ENCODE results near the gene MYBPC1.
"Not testable (repeated sequence)": the region's sequence is repeated elsewhere in the genome, so short reads cannot be mapped to it uniquely, and the experiment has no call there.

MYBPC1 gene

GRCh38 chr12:101714877-101715444 lies 120.2 kb downstream of the MYBPC1 start:
- TF ChIP-seq Cebpa-rat (IDR thresholded peaks at IDR 0.05) = no peak
- Histone ChIP-seq H3K36me3 (peaks cover 19% of the 10 kb centered on the region), H3K27ac (no peak overlapping the region)

DNA sequence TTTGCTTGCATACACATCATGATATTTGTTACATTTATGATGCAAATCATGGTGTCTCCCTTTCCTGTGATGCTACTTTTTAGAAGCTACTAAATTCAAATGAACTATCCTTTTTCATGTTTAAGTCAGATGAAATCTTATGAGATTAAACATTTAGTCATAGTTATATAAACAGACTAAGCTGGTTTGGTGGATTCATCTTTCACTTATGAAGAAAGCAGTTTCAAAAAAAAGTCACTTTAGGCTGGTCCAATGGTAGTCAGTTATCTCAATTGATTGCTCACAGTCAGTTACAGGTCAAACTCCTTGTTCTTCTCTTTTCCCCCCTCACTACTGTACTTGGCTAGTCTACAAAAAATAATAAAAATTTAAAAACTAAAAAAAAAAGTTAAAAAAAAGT lies 124.8 kb downstream of the MYBPC1 start:
- TF ChIP-seq Cebpa-rat (IDR thresholded peaks at IDR 0.05) = no peak
- H3K27ac ChIP-seq = no peak overlapping the region
- peaks cover 5% of the 10 kb centered on the region; the same call in 1 of the 2 replicates for H4K20me1 ChIP-seq
- peaks cover 7% of the 10 kb centered on the region; the same call in 1 of the 2 replicates for H3K4me1 ChIP-seq
- no peaks in the 10 kb centered on the region for H3K27me3 ChIP-seq
- no peak overlapping the region for H3K9ac ChIP-seq
- H3K9me3 ChIP-seq = no peaks in the 10 kb centered on the region
- H3K4me3 ChIP-seq = no peak overlapping the region
- no peak overlapping the region for H3K4me2 ChIP-seq
- peaks cover 35% of the 10 kb centered on the region for H3K36me3 ChIP-seq

More at GRCh38 chr12:101714877-101715444, 120.2 kb downstream of the MYBPC1 start:
- H3K9ac ChIP-seq = no peak overlapping the region
- H3K9me3 ChIP-seq = no peaks in the 10 kb centered on the region
- peaks cover 11% of the 10 kb centered on the region; the same call in 1 of the 2 replicates for H4K20me1 ChIP-seq
- H3K4me2 ChIP-seq = no peak overlapping the region
- peaks cover 7% of the 10 kb centered on the region; the same call in 1 of the 2 replicates for H3K4me1 ChIP-seq
- H3K4me3 ChIP-seq = no peak overlapping the region
- no peaks in the 10 kb centered on the region for H3K27me3 ChIP-seq

DNA sequence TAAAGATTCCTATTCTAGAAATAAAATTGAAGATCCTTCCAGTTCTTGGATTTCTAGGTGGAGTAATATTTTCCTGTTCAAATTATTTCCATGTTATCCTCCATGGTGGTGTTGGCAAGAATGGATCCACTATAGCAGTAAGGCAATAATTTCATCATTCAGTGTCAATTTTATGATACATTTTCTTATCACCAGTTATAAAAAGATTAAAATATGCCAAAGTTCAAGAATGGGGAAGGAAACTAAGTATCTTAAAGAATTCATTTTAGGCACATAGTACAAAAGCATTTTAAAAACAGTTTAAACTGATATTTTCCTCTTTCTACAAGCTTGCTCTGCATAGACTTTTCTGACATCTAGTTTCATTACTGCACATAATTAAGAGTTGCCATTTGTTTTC lies 125.3 kb downstream of the MYBPC1 start:
- Histone ChIP-seq H3K27me3 (no peaks in the 10 kb centered on the region), H3K4me2 (no peak overlapping the region), H4K20me1 (peaks cover 2% of the 10 kb centered on the region; the same call in 1 of the 2 replicates), H3K9ac (no peak overlapping the region), H3K4me1 (peaks cover 2% of the 10 kb centered on the region; the same call in 1 of the 2 replicates), H3K4me3 (no peak overlapping the region), H3K9me3 (no peaks in the 10 kb centered on the region), H3K27ac (no peak overlapping the region), H3K36me3 (peaks cover 35% of the 10 kb centered on the region)
- TF ChIP-seq Cebpa-rat (IDR thresholded peaks at IDR 0.05) = no peak

DNA sequence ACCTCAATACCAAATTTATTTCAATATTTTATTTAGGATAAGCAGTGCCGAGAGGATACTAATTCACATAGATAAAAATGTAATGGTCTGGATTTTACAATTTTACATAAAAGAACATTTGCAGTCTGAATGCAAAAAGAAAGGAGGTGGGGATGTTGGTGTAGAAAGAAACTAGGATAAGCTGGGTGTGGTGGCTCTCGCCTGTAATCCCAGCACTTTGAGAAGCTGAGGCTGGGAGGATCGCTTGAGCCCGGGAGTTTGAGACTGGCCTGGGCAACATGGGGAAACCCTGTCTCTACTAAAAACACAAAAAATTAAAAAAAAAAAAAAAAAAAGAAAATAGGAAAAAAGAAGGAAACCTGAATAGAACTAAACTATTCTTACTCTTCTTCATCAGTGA lies 127.6 kb downstream of the MYBPC1 start:
- H3K4me2 ChIP-seq = no peak overlapping the region
- H3K36me3 ChIP-seq = peaks cover 32% of the 10 kb centered on the region
- no peak for TF ChIP-seq Cebpa-rat (IDR thresholded peaks at IDR 0.05)
- no peak overlapping the region for H3K9ac ChIP-seq
- no peaks in the 10 kb centered on the region for H3K4me1 ChIP-seq
- H3K27ac ChIP-seq = no peak overlapping the region
- no peaks in the 10 kb centered on the region for H3K27me3 ChIP-seq
- no peaks in the 10 kb centered on the region for H3K9me3 ChIP-seq
- H4K20me1 ChIP-seq = no peaks in the 10 kb centered on the region
- H3K4me3 ChIP-seq = no peak overlapping the region

GRCh38 chr12:101727098-101727497 lies 132.3 kb downstream of the MYBPC1 start:
- Histone ChIP-seq H4K20me1 (no peaks in the 10 kb centered on the region), H3K9ac (no peak overlapping the region), H3K36me3 (peaks cover 22% of the 10 kb centered on the region), H3K27ac (no peak overlapping the region), H3K4me3 (no peak overlapping the region), H3K9me3 (no peaks in the 10 kb centered on the region), H3K4me2 (no peak overlapping the region), H3K27me3 (no peaks in the 10 kb centered on the region), H3K4me1 (no peaks in the 10 kb centered on the region)
- no peak for TF ChIP-seq Cebpa-rat (IDR thresholded peaks at IDR 0.05)

DNA sequence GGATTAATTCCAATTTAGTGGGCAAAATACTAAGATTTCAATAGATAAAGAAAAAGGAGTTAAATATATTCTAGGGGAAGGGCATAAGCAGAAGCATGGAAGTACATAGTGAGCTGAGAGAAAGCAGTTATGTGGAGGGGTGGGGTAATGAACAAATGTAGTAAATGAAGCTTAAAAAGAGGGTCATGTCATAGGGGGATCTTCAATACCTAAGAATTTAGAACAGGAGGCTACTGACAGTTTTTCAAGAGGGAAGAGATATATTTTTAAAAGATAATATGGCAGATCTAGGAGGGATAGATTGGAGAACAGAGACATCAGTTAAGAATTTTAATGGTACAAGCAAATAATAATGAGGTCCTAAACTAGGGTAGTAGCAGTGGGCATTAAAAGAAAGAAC lies 135.1 kb downstream of the MYBPC1 start:
- Histone ChIP-seq H3K4me1 (no peaks in the 10 kb centered on the region), H3K4me2 (no peak overlapping the region), H4K20me1 (no peaks in the 10 kb centered on the region), H3K27me3 (no peaks in the 10 kb centered on the region), H3K9ac (no peak overlapping the region), H3K27ac (no peak overlapping the region), H3K4me3 (no peak overlapping the region), H3K36me3 (peaks cover 26% of the 10 kb centered on the region), H3K9me3 (no peaks in the 10 kb centered on the region)
- no peak for TF ChIP-seq Cebpa-rat (IDR thresholded peaks at IDR 0.05)

GRCh38 chr12:101732318-101732717 lies 137.5 kb downstream of the MYBPC1 start:
- no peak for TF ChIP-seq Cebpa-rat (IDR thresholded peaks at IDR 0.05)
- Histone ChIP-seq H3K4me2 (no peak overlapping the region), H3K9ac (no peak overlapping the region), H3K4me1 (no peaks in the 10 kb centered on the region), H4K20me1 (no peaks in the 10 kb centered on the region), H3K36me3 (peaks cover 21% of the 10 kb centered on the region), H3K9me3 (no peaks in the 10 kb centered on the region), H3K27me3 (no peaks in the 10 kb centered on the region), H3K27ac (no peak overlapping the region), H3K4me3 (no peak overlapping the region)

DNA sequence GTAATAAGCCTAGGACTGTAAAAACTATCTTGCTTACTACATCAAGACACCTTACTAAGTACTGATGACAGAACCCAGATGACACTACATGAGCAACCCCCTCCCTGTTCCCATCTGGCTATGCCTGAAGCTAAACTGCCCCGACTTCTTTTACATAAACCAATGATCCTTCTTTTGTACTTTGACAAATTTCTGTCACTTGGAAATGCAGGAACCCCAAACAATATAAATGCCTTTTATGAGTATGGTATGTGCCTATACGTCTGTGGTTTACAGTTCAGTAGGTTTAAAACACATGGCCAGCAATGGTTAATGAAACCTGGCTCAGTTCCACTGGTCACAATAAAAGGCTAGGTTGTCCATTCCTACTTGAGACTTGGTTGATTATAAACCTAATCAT lies 138.4 kb downstream of the MYBPC1 start:
- Histone ChIP-seq H4K20me1 (no peaks in the 10 kb centered on the region), H3K4me3 (no peak overlapping the region), H3K9me3 (no peaks in the 10 kb centered on the region), H3K4me2 (no peak overlapping the region), H3K36me3 (peaks cover 29% of the 10 kb centered on the region), H3K27me3 (no peaks in the 10 kb centered on the region), H3K9ac (no peak overlapping the region), H3K4me1 (no peaks in the 10 kb centered on the region), H3K27ac (no peak overlapping the region)
- no peak for TF ChIP-seq Cebpa-rat (IDR thresholded peaks at IDR 0.05)

DNA sequence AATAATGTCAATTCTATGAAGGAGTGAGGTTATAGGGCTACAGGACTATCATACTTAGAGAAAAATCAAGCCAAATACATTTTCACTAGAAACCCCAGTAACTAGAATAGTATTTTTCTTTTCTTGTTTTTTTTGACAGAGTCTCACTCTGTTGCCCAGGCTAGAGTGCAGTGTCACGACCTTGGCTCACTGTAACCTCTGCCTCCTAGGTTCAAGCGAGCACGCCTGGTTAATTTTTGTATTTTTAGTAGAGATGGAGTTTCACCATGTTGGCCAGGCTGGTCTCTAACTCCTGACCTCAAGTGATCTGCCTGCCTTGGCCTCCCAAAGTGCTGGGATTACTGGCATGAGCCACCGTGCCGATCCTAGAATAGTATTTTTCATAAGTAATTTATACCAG lies 139.7 kb downstream of the MYBPC1 start:
- Histone ChIP-seq H3K36me3 (peaks cover 42% of the 10 kb centered on the region), H3K9me3 (peaks cover 11% of the 10 kb centered on the region; the same call in 1 of the 2 replicates)
- not testable (repeated sequence) for H3K27me3 ChIP-seq, H3K4me2 ChIP-seq, H3K4me1 ChIP-seq, H3K9ac ChIP-seq, H3K27ac ChIP-seq, H3K4me3 ChIP-seq, H4K20me1 ChIP-seq

All from BLaER1 (cell line).